Measurements from ENCODE around the gene LRRTM4. TPM values are rescaled to one million over a fixed set of nuclear protein-coding genes. Genes with fewer than 3 reads are reported as not detected.

The LRRTM4 gene
- total RNA-seq, 1 donor from 2014 or later = 18.6 TPM

- TF ChIP-seq CTCF (IDR thresholded peaks at IDR 0.05; ENCODE audit: partially characterized antibody, unreplicated experiment) = no peak
- Mint-ChIP-seq H3K36me3 (ENCODE audit: unreplicated experiment) (no peaks in the 10 kb centered on the region), H3K27ac (ENCODE audit: unreplicated experiment) (no peak overlapping the region), H3K4me3 (ENCODE audit: unreplicated experiment) (no peak overlapping the region), H3K27me3 (ENCODE audit: unreplicated experiment) (no peaks in the 10 kb centered on the region), H3K4me1 (ENCODE audit: low read depth, unreplicated experiment) (peaks cover 4% of the 10 kb centered on the region), H3K9me3 (ENCODE audit: unreplicated experiment) (no peaks in the 10 kb centered on the region)
- no peak for DNase-seq
Observed at GRCh38 chr2:76867854-76868253, 654.3 kb downstream of the LRRTM4 start.

GRCh38 chr2:76866464-76866863 lies 655.7 kb downstream of the LRRTM4 start:
- Mint-ChIP-seq H3K4me3 (ENCODE audit: unreplicated experiment) (no peak overlapping the region), H3K9me3 (ENCODE audit: unreplicated experiment) (no peaks in the 10 kb centered on the region), H3K27me3 (ENCODE audit: unreplicated experiment) (no peaks in the 10 kb centered on the region), H3K27ac (ENCODE audit: unreplicated experiment) (no peak overlapping the region), H3K36me3 (ENCODE audit: unreplicated experiment) (no peaks in the 10 kb centered on the region), H3K4me1 (ENCODE audit: low read depth, unreplicated experiment) (peaks cover 6% of the 10 kb centered on the region)
- TF ChIP-seq CTCF (IDR thresholded peaks at IDR 0.05; ENCODE audit: partially characterized antibody, unreplicated experiment) = no peak
- no peak for DNase-seq

DNA sequence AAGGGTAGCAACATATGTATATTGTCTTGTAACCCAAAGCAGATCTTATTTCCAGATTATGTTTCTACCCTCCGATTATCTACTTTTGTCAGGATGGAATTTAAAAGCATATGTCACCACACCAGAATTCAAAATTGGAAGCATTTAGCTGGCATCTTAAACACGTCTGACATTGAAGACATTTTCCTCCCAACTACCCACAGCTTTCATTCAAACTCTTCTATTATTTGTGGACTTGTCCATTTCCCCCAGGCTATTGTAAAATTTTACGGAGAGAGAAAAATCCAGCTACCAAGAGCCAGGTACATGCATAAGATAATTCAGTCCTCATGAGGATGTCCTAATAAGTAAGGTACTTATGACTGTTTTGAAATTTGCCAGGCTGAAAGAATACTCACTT lies 659.3 kb downstream of the LRRTM4 start:
- Mint-ChIP-seq H3K9me3 (ENCODE audit: unreplicated experiment) (no peaks in the 10 kb centered on the region), H3K4me3 (ENCODE audit: unreplicated experiment) (no peak overlapping the region), H3K27ac (ENCODE audit: unreplicated experiment) (no peak overlapping the region), H3K27me3 (ENCODE audit: unreplicated experiment) (no peaks in the 10 kb centered on the region), H3K4me1 (ENCODE audit: low read depth, unreplicated experiment) (peaks cover 6% of the 10 kb centered on the region), H3K36me3 (ENCODE audit: unreplicated experiment) (no peaks in the 10 kb centered on the region)
- no peak for DNase-seq
- TF ChIP-seq CTCF (IDR thresholded peaks at IDR 0.05; ENCODE audit: partially characterized antibody, unreplicated experiment) = no peak

- H3K4me3 Mint-ChIP-seq (ENCODE audit: unreplicated experiment) = no peak overlapping the region
Observed at GRCh38 chr2:76861708-76862107, 660.5 kb downstream of the LRRTM4 start.

GRCh38 chr2:76851000-76851399 lies 671.2 kb downstream of the LRRTM4 start:
- peaks cover 2% of the 10 kb centered on the region for H3K27me3 Mint-ChIP-seq (ENCODE audit: unreplicated experiment)

More at GRCh38 chr2:76861708-76862107, 660.5 kb downstream of the LRRTM4 start:
- TF ChIP-seq CTCF (IDR thresholded peaks at IDR 0.05; ENCODE audit: partially characterized antibody, unreplicated experiment) = no peak
- Mint-ChIP-seq H3K9me3 (ENCODE audit: unreplicated experiment) (no peaks in the 10 kb centered on the region), H3K36me3 (ENCODE audit: unreplicated experiment) (no peaks in the 10 kb centered on the region), H3K4me1 (ENCODE audit: low read depth, unreplicated experiment) (peaks cover 6% of the 10 kb centered on the region), H3K27me3 (ENCODE audit: unreplicated experiment) (no peaks in the 10 kb centered on the region), H3K27ac (ENCODE audit: unreplicated experiment) (no peak overlapping the region)
- DNase-seq = no peak

More at GRCh38 chr2:76851000-76851399, 671.2 kb downstream of the LRRTM4 start:
- Mint-ChIP-seq H3K9me3 (ENCODE audit: unreplicated experiment) (no peaks in the 10 kb centered on the region), H3K4me1 (ENCODE audit: low read depth, unreplicated experiment) (no peaks in the 10 kb centered on the region), H3K4me3 (ENCODE audit: unreplicated experiment) (no peak overlapping the region), H3K36me3 (ENCODE audit: unreplicated experiment) (no peaks in the 10 kb centered on the region), H3K27ac (ENCODE audit: unreplicated experiment) (no peak overlapping the region)
- DNase-seq = no peak
- TF ChIP-seq CTCF (IDR thresholded peaks at IDR 0.05; ENCODE audit: partially characterized antibody, unreplicated experiment) = no peak

All from glutamatergic neuron (in vitro differentiated cells).